Endothelial cell of umbilical vein (primary cell): Measurements from ENCODE around the gene CMTM4.

Source experiments
- GATA2 ChIP-seq: IDR thresholded peaks from 2 replicates; pipeline ENCODE4 v1.7.0; 2011; ENCODE audit warnings: low read depth, mild to moderate bottlenecking, moderate library complexity, mixed read lengths, low read length; ENCODE audit not compliant: insufficient read length, insufficient read depth
- POLR2AphosphoS5 ChIP-seq: IDR thresholded peaks from 2 replicates; pipeline ENCODE4 v1.6.1; 2012; ENCODE audit warnings: low read depth, mild to moderate bottlenecking, control low read depth, low read length, moderate library complexity; ENCODE audit not compliant: insufficient read depth
- TF ChIP-seq, protein P1 (sequence below), 2 donors: IDR thresholded peaks; 1 replicate in 1 of 2; 2 replicates in 1 of 2; pipeline ENCODE4 v1.5.1; 2011; ENCODE audit warnings: low read length in 2 of 2, mild to moderate bottlenecking in 2 of 2, moderate library complexity in 2 of 2, control low read depth in 1 of 2, inconsistent platforms in 1 of 2, low read depth in 1 of 2; ENCODE audit not compliant: insufficient read depth in 1 of 2; ENCODE audit errors: extremely low read depth in 1 of 2
- TF ChIP-seq, protein P2 (sequence below): IDR thresholded peaks from 2 replicates; pipeline ENCODE4 v1.6.1; 2011; ENCODE audit not compliant: insufficient read depth, insufficient read length

DNA sequence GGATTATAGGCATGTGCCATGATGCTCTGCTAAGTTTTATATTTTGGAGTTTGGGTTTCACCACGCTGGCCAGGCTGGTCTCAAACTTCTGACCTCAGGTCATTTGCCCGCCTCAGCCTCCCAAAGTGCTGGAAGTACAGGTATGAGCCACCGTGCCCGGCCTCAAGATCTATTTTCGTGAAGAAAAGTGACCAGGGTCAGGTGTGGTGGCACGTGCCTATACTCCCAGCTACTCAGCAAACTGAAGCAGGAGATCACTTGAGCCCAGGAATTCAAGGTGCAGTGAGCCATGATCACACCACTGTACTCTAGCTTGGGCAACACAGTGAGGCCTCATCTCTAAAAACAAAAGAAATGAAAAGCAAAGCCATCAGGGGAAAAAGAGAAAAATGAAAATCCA lies 18.7 kb downstream of the CMTM4 start:
- TF ChIP-seq, protein P1, sequence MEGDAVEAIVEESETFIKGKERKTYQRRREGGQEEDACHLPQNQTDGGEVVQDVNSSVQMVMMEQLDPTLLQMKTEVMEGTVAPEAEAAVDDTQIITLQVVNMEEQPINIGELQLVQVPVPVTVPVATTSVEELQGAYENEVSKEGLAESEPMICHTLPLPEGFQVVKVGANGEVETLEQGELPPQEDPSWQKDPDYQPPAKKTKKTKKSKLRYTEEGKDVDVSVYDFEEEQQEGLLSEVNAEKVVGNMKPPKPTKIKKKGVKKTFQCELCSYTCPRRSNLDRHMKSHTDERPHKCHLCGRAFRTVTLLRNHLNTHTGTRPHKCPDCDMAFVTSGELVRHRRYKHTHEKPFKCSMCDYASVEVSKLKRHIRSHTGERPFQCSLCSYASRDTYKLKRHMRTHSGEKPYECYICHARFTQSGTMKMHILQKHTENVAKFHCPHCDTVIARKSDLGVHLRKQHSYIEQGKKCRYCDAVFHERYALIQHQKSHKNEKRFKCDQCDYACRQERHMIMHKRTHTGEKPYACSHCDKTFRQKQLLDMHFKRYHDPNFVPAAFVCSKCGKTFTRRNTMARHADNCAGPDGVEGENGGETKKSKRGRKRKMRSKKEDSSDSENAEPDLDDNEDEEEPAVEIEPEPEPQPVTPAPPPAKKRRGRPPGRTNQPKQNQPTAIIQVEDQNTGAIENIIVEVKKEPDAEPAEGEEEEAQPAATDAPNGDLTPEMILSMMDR (IDR thresholded peaks at IDR 0.05; ENCODE audit: extremely low read depth in 1 of 2, insufficient read depth in 1 of 2, low read depth in 1 of 2, low read length in 2 of 2), result no peak
- TF ChIP-seq POLR2AphosphoS5 (no peak), GATA2 (no peak)
- TF ChIP-seq, protein P2, sequence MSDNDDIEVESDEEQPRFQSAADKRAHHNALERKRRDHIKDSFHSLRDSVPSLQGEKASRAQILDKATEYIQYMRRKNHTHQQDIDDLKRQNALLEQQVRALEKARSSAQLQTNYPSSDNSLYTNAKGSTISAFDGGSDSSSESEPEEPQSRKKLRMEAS, result no peak
